ENCODE results near the gene BPHL. TPM values are rescaled to one million over a fixed set of nuclear protein-coding genes. Genes with fewer than 3 reads are reported as not detected.
"Not testable (repeated sequence)": the region's sequence is repeated elsewhere in the genome, so short reads cannot be mapped to it uniquely, and the experiment has no call there.

BPHL gene
- total RNA-seq, 1 donor from 2014 or later = 27.7 TPM

DNA sequence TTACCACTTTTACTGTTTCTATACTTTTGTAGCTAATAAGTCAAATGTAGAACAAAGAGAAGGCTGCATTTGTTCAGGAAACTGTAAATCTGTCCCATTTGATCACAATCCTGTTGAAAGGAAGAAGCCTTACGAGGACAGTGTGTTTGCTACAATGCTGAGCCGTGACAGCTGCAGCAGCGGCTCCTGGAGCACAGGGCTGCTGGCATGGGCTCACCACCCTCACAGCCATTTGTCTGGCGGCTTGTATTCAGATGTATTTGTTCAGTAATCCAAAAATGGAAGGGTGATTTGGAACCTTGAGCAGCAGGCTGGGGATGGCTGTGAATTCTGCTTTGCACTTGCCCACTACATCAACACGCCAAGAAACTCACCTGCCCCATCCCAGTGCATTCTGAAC lies 33.2 kb downstream of the BPHL start:
- no peaks in the 10 kb centered on the region for H3K27me3 Mint-ChIP-seq (ENCODE audit: unreplicated experiment)
- no peak overlapping the region for H3K27ac Mint-ChIP-seq (ENCODE audit: unreplicated experiment)
- H3K9me3 Mint-ChIP-seq (ENCODE audit: unreplicated experiment) = no peaks in the 10 kb centered on the region
- H3K4me3 Mint-ChIP-seq (ENCODE audit: unreplicated experiment) = no peak overlapping the region
- peaks cover 32% of the 10 kb centered on the region for H3K36me3 Mint-ChIP-seq (ENCODE audit: unreplicated experiment)
- peaks cover 16% of the 10 kb centered on the region for H3K4me1 Mint-ChIP-seq (ENCODE audit: unreplicated experiment)
- TF ChIP-seq, protein P1, sequence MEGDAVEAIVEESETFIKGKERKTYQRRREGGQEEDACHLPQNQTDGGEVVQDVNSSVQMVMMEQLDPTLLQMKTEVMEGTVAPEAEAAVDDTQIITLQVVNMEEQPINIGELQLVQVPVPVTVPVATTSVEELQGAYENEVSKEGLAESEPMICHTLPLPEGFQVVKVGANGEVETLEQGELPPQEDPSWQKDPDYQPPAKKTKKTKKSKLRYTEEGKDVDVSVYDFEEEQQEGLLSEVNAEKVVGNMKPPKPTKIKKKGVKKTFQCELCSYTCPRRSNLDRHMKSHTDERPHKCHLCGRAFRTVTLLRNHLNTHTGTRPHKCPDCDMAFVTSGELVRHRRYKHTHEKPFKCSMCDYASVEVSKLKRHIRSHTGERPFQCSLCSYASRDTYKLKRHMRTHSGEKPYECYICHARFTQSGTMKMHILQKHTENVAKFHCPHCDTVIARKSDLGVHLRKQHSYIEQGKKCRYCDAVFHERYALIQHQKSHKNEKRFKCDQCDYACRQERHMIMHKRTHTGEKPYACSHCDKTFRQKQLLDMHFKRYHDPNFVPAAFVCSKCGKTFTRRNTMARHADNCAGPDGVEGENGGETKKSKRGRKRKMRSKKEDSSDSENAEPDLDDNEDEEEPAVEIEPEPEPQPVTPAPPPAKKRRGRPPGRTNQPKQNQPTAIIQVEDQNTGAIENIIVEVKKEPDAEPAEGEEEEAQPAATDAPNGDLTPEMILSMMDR (IDR thresholded peaks at IDR 0.05) = no peak
- DNase-seq (ENCODE audit: extremely low spot score, unreplicated experiment) = no peak

DNA sequence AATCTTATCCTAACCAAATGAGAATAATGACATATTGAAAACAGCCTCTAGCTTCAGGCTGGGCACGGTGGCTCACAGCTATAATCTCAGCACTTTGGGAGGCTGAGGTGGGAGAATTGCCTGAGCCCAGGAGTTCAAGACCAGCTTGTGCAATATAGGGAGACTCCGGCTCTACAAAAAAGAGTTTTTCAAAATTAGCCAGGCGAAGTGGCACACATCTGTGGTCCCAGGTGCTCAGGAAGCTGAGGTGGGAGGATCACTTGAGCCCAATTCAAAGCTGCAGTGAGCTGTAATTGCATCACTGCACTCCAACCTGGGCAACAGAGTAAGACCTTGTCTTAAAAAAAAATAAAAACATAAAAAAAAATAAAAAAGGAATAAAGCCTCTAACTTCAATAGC lies 34.2 kb downstream of the BPHL start:
- Mint-ChIP-seq H3K27me3 (ENCODE audit: unreplicated experiment) (no peaks in the 10 kb centered on the region), H3K9me3 (ENCODE audit: unreplicated experiment) (no peaks in the 10 kb centered on the region), H3K36me3 (ENCODE audit: unreplicated experiment) (peaks cover 27% of the 10 kb centered on the region), H3K4me3 (ENCODE audit: unreplicated experiment) (no peak overlapping the region), H3K27ac (ENCODE audit: unreplicated experiment) (no peak overlapping the region), H3K4me1 (ENCODE audit: unreplicated experiment) (peaks cover 17% of the 10 kb centered on the region)
- DNase-seq (ENCODE audit: extremely low spot score, unreplicated experiment) = no peak
- TF ChIP-seq, protein P1 (IDR thresholded peaks at IDR 0.05) = no peak

DNA sequence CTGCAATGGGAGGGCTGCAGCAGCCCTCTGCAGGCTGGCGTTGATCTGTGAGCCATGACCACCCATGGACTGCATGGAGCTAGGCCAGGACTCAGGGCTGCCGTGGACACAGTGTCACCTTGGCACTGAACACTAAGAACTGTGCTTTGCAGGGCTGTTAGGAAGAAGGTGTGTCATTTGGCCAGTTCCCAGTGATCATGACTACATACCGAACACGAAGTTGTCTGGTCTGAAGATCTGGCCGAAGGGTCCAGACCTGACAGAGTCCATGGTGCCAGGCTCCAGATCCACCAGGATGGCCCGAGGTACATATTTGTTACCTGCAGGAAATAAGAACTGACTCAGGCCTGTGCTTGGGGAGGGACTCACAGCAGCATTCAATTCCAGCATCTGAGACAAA lies 36.9 kb downstream of the BPHL start:
- H3K27me3 Mint-ChIP-seq (ENCODE audit: unreplicated experiment); H3K9me3 Mint-ChIP-seq (ENCODE audit: unreplicated experiment); DNase-seq (ENCODE audit: extremely low spot score, unreplicated experiment); H3K27ac Mint-ChIP-seq (ENCODE audit: unreplicated experiment): not testable (repeated sequence)
- Mint-ChIP-seq H3K36me3 (ENCODE audit: unreplicated experiment) (peaks cover 26% of the 10 kb centered on the region), H3K4me1 (ENCODE audit: unreplicated experiment) (peaks cover 29% of the 10 kb centered on the region), H3K4me3 (ENCODE audit: unreplicated experiment) (peak overlapping the region; percentile 94)

DNA sequence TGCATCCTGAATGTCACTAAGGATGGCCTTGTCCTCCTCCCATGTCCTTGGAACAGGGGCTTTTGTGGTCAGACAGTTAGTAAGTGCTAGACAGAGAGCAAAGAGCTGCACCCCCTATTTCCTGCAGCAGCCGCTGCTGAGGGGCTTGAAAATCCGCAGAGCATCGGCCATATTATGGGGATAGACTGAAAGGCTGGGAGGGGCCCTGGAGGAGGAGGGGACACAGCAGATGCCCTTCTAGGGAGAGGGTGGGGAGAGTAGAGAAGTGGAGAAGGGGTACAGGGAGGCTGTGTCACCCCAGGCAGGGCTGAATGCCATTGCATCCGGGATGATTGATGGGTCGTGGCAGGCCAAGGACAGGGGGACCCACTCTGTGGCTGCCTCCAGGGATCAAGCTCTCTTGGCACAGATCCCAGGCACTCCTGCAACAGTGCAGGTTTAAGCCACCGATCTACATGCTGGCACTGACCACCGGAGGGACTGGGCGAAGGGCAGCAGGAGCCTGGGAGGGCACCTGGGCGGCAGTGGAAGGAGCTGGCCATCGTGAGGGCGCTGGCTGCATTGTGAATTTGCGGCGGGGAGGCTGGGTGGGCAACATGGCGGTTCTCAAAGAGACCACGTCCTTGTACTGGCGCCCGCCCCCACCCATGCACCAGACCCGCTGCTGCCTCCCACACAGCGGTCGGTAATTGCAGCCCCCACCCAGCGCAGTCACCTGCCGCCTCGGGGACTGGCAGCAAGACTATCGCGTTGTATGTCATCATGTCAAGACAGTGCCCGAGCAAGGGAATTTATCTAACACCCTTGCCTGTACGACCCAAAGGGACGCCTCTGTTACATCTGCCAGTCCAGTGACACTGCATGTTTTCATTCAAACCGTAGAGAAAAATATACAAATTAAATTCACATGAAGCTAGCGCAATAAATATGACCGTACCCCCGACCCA lies 37.9 kb downstream of the BPHL start:
- peak overlapping the region; percentile 90 for H3K27ac Mint-ChIP-seq (ENCODE audit: unreplicated experiment)
- DNase-seq (ENCODE audit: extremely low spot score, unreplicated experiment); H3K9me3 Mint-ChIP-seq (ENCODE audit: unreplicated experiment); H3K27me3 Mint-ChIP-seq (ENCODE audit: unreplicated experiment): not testable (repeated sequence)
- peak overlapping the region; percentile 94 for H3K4me3 Mint-ChIP-seq (ENCODE audit: unreplicated experiment)
- peaks cover 29% of the 10 kb centered on the region for H3K4me1 Mint-ChIP-seq (ENCODE audit: unreplicated experiment)
- H3K36me3 Mint-ChIP-seq (ENCODE audit: unreplicated experiment) = peaks cover 25% of the 10 kb centered on the region

DNA sequence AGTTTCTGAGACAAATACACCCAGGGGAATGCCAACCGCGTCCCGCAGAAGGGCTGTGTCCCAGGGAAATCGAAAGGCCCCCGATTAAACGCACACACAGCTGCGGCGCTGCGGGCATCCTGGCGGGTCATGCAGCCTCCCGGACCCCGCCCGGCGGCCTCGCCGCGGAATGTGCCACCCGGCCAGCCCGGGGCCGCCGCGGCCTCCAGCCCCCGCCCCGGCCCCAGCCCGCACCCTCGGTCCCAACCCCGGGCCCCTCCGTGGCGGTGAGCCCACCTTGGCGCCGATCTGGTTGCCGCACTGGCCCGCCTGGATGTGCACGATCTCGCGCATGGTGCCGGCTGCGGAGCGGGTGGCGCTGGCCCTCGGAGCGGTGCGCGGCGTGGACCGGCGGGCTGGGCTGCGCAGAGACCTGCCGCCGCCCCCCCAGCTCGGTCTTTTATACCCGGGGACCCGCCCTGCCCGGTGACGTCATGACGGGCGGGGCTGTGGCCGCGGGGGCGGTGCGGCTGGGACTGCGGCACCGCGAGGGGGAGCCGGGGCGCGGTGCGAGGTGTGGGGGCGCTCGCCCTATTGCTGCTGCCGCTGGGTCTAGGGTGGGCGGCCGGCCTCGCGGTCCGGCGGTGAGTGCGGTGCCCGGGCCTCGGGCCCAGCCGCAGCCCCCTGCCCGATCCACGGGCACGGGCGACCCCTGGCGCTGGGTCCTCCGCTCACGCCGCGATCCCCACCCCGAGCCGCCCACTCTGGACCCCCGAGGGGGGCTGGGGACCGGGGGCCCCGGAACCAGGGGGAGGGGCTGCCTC lies 38.8 kb downstream of the BPHL start, which contains the start of gene TUBB2A:
Gene TUBB2A, minus strand, starts transcription at position 414 of the 803 bp plus-strand sequence. Its CDS starts 81 bp downstream, at position 333.
- peak; percentile 95 for DNase-seq (ENCODE audit: extremely low spot score, unreplicated experiment)
- H3K27ac Mint-ChIP-seq (ENCODE audit: unreplicated experiment) = peak within 1 kb of the TSS; percentile 90
- TF ChIP-seq, protein P1 (IDR thresholded peaks at IDR 0.05) = peak; percentile 73
- peaks cover 35% of the 10 kb centered on the region for H3K4me1 Mint-ChIP-seq (ENCODE audit: unreplicated experiment)
- no peaks in the 10 kb centered on the region for H3K9me3 Mint-ChIP-seq (ENCODE audit: unreplicated experiment)
- no peaks in the 10 kb centered on the region for H3K27me3 Mint-ChIP-seq (ENCODE audit: unreplicated experiment)
- peak within 1 kb of the TSS; percentile 94 for H3K4me3 Mint-ChIP-seq (ENCODE audit: unreplicated experiment)
- H3K36me3 Mint-ChIP-seq (ENCODE audit: unreplicated experiment) = peaks cover 20% of the 10 kb centered on the region
